MM.1S (cell line): ENCODE data around the gene SECISBP2.
"Not testable (repeated sequence)": the region's sequence is repeated elsewhere in the genome, so short reads cannot be mapped to it uniquely, and the experiment has no call there.

ENCODE experiments used
- DNase-seq: peaks from one replicate; pipeline ENCODE4 v3.0.0-alpha.2; 2015
- H2AFZ ChIP-seq: fragments of 300-600 bp; sonication (generic); 2 replicates; pipeline ENCODE4 v1.6.0; 2016; ENCODE audit warnings: antibody characterized with exemption, low read length
- H3F3A ChIP-seq: fragments of 300-600 bp; sonication (generic); 2 replicates; pipeline ENCODE4 v1.6.1; 2016; ENCODE audit warnings: mild to moderate bottlenecking, antibody characterized with exemption, low read length, moderate library complexity, mixed read lengths; ENCODE audit not compliant: insufficient read depth
- H3K27ac ChIP-seq: fragments of 300-600 bp; sonication (generic); 2 replicates; pipeline ENCODE4 v1.5.1; 2016; ENCODE audit warnings: mild to moderate bottlenecking, low read length
- H3K27me3 ChIP-seq: fragments of 300-600 bp; sonication (generic); replicated peaks from 2 replicates; pipeline ENCODE4 v1.6.0; 2016; ENCODE audit warnings: low read length; ENCODE audit not compliant: insufficient read depth
- H3K36me3 ChIP-seq: fragments of 300-600 bp; sonication (generic); replicated peaks from 2 replicates; pipeline ENCODE4 v1.6.1; 2016; ENCODE audit warnings: mild to moderate bottlenecking, low read length, mixed read lengths; ENCODE audit not compliant: insufficient read depth
- H3K4me1 ChIP-seq: fragments of 300-600 bp; sonication (generic); 2 replicates; pipeline ENCODE4 v1.6.1; 2016; ENCODE audit warnings: low read length, mixed read lengths
- H3K4me2 ChIP-seq: fragments of 300-600 bp; sonication (generic); 2 replicates; pipeline ENCODE4 v1.6.0; 2016; ENCODE audit warnings: low read depth, low read length
- H3K4me3 ChIP-seq: fragments of 300-600 bp; sonication (generic); 2 replicates; pipeline ENCODE4 v1.5.1; 2016; ENCODE audit warnings: low read length, mixed read lengths
- H3K79me2 ChIP-seq: fragments of 300-600 bp; sonication (generic); 2 replicates; pipeline ENCODE4 v1.6.1; 2016; ENCODE audit warnings: mixed run types, low read length, mixed read lengths
- H3K9ac ChIP-seq: fragments of 300-600 bp; sonication (generic); 2 replicates; pipeline ENCODE4 v1.6.1; 2016; ENCODE audit warnings: low read length, mixed read lengths
- H3K9me2 ChIP-seq: fragments of 300-600 bp; sonication (generic); replicated peaks from 2 replicates; pipeline ENCODE4 v1.6.1; 2016; ENCODE audit warnings: mild to moderate bottlenecking, low read length, mixed read lengths; ENCODE audit not compliant: insufficient read depth
- H3K9me3 ChIP-seq: fragments of 300-600 bp; sonication (generic); replicated peaks from 2 replicates; pipeline ENCODE4 v1.6.1; 2016; ENCODE audit warnings: mild to moderate bottlenecking, low read length, mixed read lengths; ENCODE audit not compliant: insufficient read depth
- H4K20me1 ChIP-seq: fragments of 300-600 bp; sonication (generic); 2 replicates; pipeline ENCODE4 v1.6.1; 2016; ENCODE audit warnings: mild to moderate bottlenecking, low read length, moderate library complexity, mixed read lengths; ENCODE audit not compliant: insufficient read depth
- EZH2 ChIP-seq: fragments of 300-600 bp; sonication (generic); optimal IDR thresholded peaks from 2 replicates; pipeline ENCODE3; 2017; ENCODE audit warnings: low read depth, mild to moderate bottlenecking, antibody characterized with exemption, low read length, mixed read lengths
- EZH2phosphoT487 ChIP-seq: fragments of 300-600 bp; sonication (generic); IDR thresholded peaks from 2 replicates; pipeline ENCODE4 v1.6.1; 2018; ENCODE audit warnings: antibody characterized with exemption, low read length
- TF ChIP-seq, protein P1 (sequence below): fragments of 300-600 bp; sonication (generic); IDR thresholded peaks from 2 replicates; pipeline ENCODE4 v1.5.1; 2016; ENCODE audit warnings: antibody characterized with exemption, low read length, mixed read lengths

Gene SECISBP2

DNA sequence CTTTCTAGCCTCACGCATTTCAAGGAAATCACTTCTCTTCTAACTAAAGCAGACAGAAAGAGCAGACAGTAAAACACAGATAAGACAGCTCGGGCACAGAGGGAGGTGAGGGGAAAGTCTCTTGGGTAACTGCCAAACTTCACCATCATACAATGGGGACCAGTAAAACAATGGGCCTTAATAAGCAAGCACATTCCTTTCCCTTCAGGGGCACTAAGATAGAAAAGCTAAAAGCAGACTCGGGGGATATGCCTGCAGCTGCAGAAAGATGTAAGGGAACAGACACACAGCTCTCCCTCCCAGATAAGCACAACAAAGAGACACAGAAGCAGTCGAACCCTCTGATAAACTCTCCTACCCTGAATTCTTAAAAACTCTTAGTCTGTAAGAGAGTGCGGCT is 22.9 kb upstream of the SECISBP2 start:
- Histone ChIP-seq H2AFZ (no peak overlapping the region), H3K36me3 (no peaks in the 10 kb centered on the region), H3K4me1 (no peaks in the 10 kb centered on the region), H3K27ac (no peak overlapping the region), H3K9me2 (no peaks in the 10 kb centered on the region), H4K20me1 (no peaks in the 10 kb centered on the region), H3F3A (no peaks in the 10 kb centered on the region), H3K79me2 (no peaks in the 10 kb centered on the region), H3K27me3 (no peaks in the 10 kb centered on the region), H3K9ac (no peak overlapping the region), H3K9me3 (no peaks in the 10 kb centered on the region), H3K4me2 (no peak overlapping the region), H3K4me3 (no peak overlapping the region)
- no peak for DNase-seq
- TF ChIP-seq EZH2: no peak

DNA sequence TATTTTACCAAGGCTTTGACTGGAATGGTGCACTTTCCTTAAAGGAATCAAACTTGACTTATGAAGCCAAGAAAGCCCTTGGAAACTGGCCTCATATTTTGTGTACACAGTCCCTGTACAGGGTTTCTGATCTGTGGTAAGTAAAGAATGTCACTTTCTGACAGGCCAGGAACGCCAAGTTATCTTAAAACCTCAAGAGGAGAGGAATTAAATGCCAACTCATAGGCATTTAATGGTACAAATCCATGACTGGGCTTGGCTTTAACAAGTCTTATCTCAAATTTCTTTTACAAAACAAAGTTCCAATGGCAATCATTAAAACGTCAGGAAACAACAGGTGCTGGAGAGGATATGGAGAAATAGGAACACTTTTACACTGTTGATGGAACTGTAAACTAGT is 16.3 kb upstream of the SECISBP2 start:
- H3K9me3 ChIP-seq, H3K4me2 ChIP-seq, H2AFZ ChIP-seq, H3K27ac ChIP-seq, H3K9ac ChIP-seq, H3K4me3 ChIP-seq, H3K36me3 ChIP-seq, H3K9me2 ChIP-seq, H3K27me3 ChIP-seq, H4K20me1 ChIP-seq, DNase-seq, H3K79me2 ChIP-seq, H3F3A ChIP-seq: not testable (repeated sequence)
- H3K4me1 ChIP-seq: peaks cover 18% of the 10 kb centered on the region

- H3K27ac ChIP-seq: no peak overlapping the region
These were observed 14.1 kb upstream of the SECISBP2 start for GRCh38 chr9:89304020-89304833.

GRCh38 chr9:89304834-89305188 is 13.5 kb upstream of the SECISBP2 start:
- no peak for DNase-seq
- Histone ChIP-seq H3K4me2 (no peak overlapping the region), H3K27me3 (no peaks in the 10 kb centered on the region), H3K9me3 (no peaks in the 10 kb centered on the region), H4K20me1 (no peaks in the 10 kb centered on the region), H3K4me3 (no peak overlapping the region), H3K79me2 (0 out of 2 replicates have a peak, but pooled peaks cover 3% of the 10 kb centered on the region), H3F3A (no peaks in the 10 kb centered on the region), H3K9ac (no peak overlapping the region), H3K9me2 (no peaks in the 10 kb centered on the region), H3K4me1 (peaks cover 18% of the 10 kb centered on the region), H3K36me3 (no peaks in the 10 kb centered on the region), H2AFZ (no peak overlapping the region), H3K27ac (no peak overlapping the region)
- TF ChIP-seq EZH2phosphoT487 (no peak), EZH2 (no peak)
- TF ChIP-seq, protein P1, sequence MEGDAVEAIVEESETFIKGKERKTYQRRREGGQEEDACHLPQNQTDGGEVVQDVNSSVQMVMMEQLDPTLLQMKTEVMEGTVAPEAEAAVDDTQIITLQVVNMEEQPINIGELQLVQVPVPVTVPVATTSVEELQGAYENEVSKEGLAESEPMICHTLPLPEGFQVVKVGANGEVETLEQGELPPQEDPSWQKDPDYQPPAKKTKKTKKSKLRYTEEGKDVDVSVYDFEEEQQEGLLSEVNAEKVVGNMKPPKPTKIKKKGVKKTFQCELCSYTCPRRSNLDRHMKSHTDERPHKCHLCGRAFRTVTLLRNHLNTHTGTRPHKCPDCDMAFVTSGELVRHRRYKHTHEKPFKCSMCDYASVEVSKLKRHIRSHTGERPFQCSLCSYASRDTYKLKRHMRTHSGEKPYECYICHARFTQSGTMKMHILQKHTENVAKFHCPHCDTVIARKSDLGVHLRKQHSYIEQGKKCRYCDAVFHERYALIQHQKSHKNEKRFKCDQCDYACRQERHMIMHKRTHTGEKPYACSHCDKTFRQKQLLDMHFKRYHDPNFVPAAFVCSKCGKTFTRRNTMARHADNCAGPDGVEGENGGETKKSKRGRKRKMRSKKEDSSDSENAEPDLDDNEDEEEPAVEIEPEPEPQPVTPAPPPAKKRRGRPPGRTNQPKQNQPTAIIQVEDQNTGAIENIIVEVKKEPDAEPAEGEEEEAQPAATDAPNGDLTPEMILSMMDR: no peak

More at GRCh38 chr9:89304020-89304833, 14.1 kb upstream of the SECISBP2 start:
- H3K4me3 ChIP-seq: no peak overlapping the region
- H3K4me2 ChIP-seq: no peak overlapping the region
- TF ChIP-seq EZH2phosphoT487: no peak
- TF ChIP-seq EZH2: no peak
- TF ChIP-seq, protein P1: no peak
- DNase-seq: no peak
- no peaks in the 10 kb centered on the region for H3F3A ChIP-seq
- H3K36me3 ChIP-seq: no peaks in the 10 kb centered on the region
- no peaks in the 10 kb centered on the region for H4K20me1 ChIP-seq
- H3K9me3 ChIP-seq: no peaks in the 10 kb centered on the region
- peaks cover 18% of the 10 kb centered on the region for H3K4me1 ChIP-seq
- no peak overlapping the region for H2AFZ ChIP-seq
- no peaks in the 10 kb centered on the region for H3K27me3 ChIP-seq
- H3K9ac ChIP-seq: no peak overlapping the region
- H3K9me2 ChIP-seq: no peaks in the 10 kb centered on the region
- H3K79me2 ChIP-seq: no peaks in the 10 kb centered on the region
